HG03045 (cell line): Measurements from ENCODE around the gene PATJ.
"Not testable (repeated sequence)": the region's sequence is repeated elsewhere in the genome, so short reads cannot be mapped to it uniquely, and the experiment has no call there.

ENCODE experiments used
- ATAC-seq: cut with Tn5 transposase; IDR thresholded peaks from one replicate; pipeline ENCODE4 v1.9.1; 2021; ENCODE audit warnings: mild to moderate bottlenecking, moderate library complexity; ENCODE audit not compliant: unreplicated experiment

The PATJ gene

GRCh38 chr1:61816191-61816590 is 73.9 kb downstream of the PATJ start:
- no peak for ATAC-seq

- ATAC-seq = no peak
These were observed 76.7 kb downstream of the PATJ start for GRCh38 chr1:61818992-61819391.

GRCh38 chr1:61819421-61819820 is 77.1 kb downstream of the PATJ start:
- ATAC-seq = no peak

GRCh38 chr1:61825393-61825792 is 83.1 kb downstream of the PATJ start:
- no peak for ATAC-seq

GRCh38 chr1:61828805-61829204 is 86.5 kb downstream of the PATJ start:
- no peak for ATAC-seq

- ATAC-seq = no peak
These were observed 94.4 kb downstream of the PATJ start for GRCh38 chr1:61836649-61837048.

- ATAC-seq = not testable (repeated sequence)
These were observed 95.3 kb downstream of the PATJ start for GRCh38 chr1:61837607-61838006.

GRCh38 chr1:61839679-61840078 is 97.4 kb downstream of the PATJ start:
- ATAC-seq = no peak

GRCh38 chr1:61842036-61842435 is 99.8 kb downstream of the PATJ start:
- ATAC-seq = no peak

- no peak for ATAC-seq
These were observed 100.7 kb downstream of the PATJ start for GRCh38 chr1:61842863-61843514.

- no peak for ATAC-seq
These were observed 101.7 kb downstream of the PATJ start for GRCh38 chr1:61844006-61844405.

GRCh38 chr1:61844664-61845063 is 102.4 kb downstream of the PATJ start:
- not testable (repeated sequence) for ATAC-seq

GRCh38 chr1:61851235-61851634 is 109.0 kb downstream of the PATJ start:
- ATAC-seq = no peak

- no peak for ATAC-seq
These were observed 109.8 kb downstream of the PATJ start for GRCh38 chr1:61851849-61852669.

- ATAC-seq = no peak
These were observed 110.4 kb downstream of the PATJ start for GRCh38 chr1:61852670-61853015.

- no peak for ATAC-seq
These were observed 111.3 kb downstream of the PATJ start for GRCh38 chr1:61853583-61853982.

GRCh38 chr1:61864489-61864888 is 122.2 kb downstream of the PATJ start:
- no peak for ATAC-seq

GRCh38 chr1:61865646-61866220 is 123.5 kb downstream of the PATJ start:
- no peak for ATAC-seq

- no peak for ATAC-seq
These were observed 127.4 kb downstream of the PATJ start for GRCh38 chr1:61869691-61870109.

GRCh38 chr1:61872206-61872605 is 129.9 kb downstream of the PATJ start:
- ATAC-seq = no peak

GRCh38 chr1:61873581-61873980 is 131.3 kb downstream of the PATJ start:
- ATAC-seq = no peak

- ATAC-seq = no peak
These were observed 131.7 kb downstream of the PATJ start for GRCh38 chr1:61873994-61874393.
